Tibial nerve (tissue), 4 donors: Measurements from ENCODE around the gene EXOC6B.

Experiments used
- EP300 ChIP-seq, 2 donors: sonication (generic); formaldehyde crosslinking; IDR thresholded peaks; one replicate each; pipeline ENCODE4 v1.6.1; 2017; ENCODE audit warnings: antibody characterized with exemption in 2 of 2, mild to moderate bottlenecking in 1 of 2
- POLR2A ChIP-seq, 2 donors: fragments of 450-650 bp; IDR thresholded peaks; one replicate each; pipeline ENCODE4 v1.6.1; 2017; ENCODE audit warnings: antibody characterized with exemption in 2 of 2, mild to moderate bottlenecking in 2 of 2, moderate library complexity in 2 of 2
- TF ChIP-seq, protein P1 (sequence below), 5 experiments: fragments of 200-600 bp in 3 of 5; fragments of 450-650 bp in 2 of 5; sonication (generic) in 3 of 5; IDR thresholded peaks; one replicate each; pipeline ENCODE4 v1.5.1; 2016 to 2019; ENCODE audit warnings: antibody characterized with exemption in 5 of 5, mild to moderate bottlenecking in 3 of 5, moderate library complexity in 2 of 5

GRCh38 chr2:72494392-72494791 lies 331.4 kb downstream of the EXOC6B start:
- TF ChIP-seq EP300 (IDR thresholded peaks at IDR 0.05) (no peak), POLR2A (IDR thresholded peaks at IDR 0.05) (no peak)
- TF ChIP-seq, protein P1, sequence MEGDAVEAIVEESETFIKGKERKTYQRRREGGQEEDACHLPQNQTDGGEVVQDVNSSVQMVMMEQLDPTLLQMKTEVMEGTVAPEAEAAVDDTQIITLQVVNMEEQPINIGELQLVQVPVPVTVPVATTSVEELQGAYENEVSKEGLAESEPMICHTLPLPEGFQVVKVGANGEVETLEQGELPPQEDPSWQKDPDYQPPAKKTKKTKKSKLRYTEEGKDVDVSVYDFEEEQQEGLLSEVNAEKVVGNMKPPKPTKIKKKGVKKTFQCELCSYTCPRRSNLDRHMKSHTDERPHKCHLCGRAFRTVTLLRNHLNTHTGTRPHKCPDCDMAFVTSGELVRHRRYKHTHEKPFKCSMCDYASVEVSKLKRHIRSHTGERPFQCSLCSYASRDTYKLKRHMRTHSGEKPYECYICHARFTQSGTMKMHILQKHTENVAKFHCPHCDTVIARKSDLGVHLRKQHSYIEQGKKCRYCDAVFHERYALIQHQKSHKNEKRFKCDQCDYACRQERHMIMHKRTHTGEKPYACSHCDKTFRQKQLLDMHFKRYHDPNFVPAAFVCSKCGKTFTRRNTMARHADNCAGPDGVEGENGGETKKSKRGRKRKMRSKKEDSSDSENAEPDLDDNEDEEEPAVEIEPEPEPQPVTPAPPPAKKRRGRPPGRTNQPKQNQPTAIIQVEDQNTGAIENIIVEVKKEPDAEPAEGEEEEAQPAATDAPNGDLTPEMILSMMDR (IDR thresholded peaks at IDR 0.05), result no peak
